IMR-90 (cell line): ENCODE data around the gene TENM3.

Source experiments
- CEBPB ChIP-seq: IDR thresholded peaks from 2 replicates; pipeline ENCODE4 v1.6.1; 2012; ENCODE audit warnings: low read depth, low read length, improper control_type of control experiment
- ELK1 ChIP-seq: fragments of 150-350 bp; IDR thresholded peaks from 2 replicates; pipeline ENCODE4 v1.6.1; 2016; ENCODE audit warnings: low read depth, mild to moderate bottlenecking, low read length, moderate library complexity, borderline replicate concordance
- FOS ChIP-seq: fragments of 150-350 bp; IDR thresholded peaks from 2 replicates; pipeline ENCODE4 v1.6.1; 2016; ENCODE audit warnings: low read depth, low read length
- MAZ ChIP-seq: IDR thresholded peaks from 2 replicates; pipeline ENCODE4 v1.6.1; 2012; ENCODE audit warnings: low read depth, mild to moderate bottlenecking, low read length, improper control_type of control experiment, moderate library complexity, borderline replicate concordance
- MXI1 ChIP-seq: IDR thresholded peaks from 2 replicates; pipeline ENCODE4 v1.6.1; 2012; ENCODE audit warnings: low read depth, mild to moderate bottlenecking, low read length, moderate library complexity, borderline replicate concordance
- POLR2A ChIP-seq: IDR thresholded peaks from 2 replicates; pipeline ENCODE4 v1.6.1; 2012; ENCODE audit warnings: mild to moderate bottlenecking, low read depth, low read length
- RAD21 ChIP-seq: IDR thresholded peaks from 2 replicates; pipeline ENCODE4 v1.6.1; 2012; ENCODE audit warnings: low read length, improper control_type of control experiment
- USF2 ChIP-seq: fragments of 150-350 bp; IDR thresholded peaks from 2 replicates; pipeline ENCODE4 v1.6.1; 2017; ENCODE audit warnings: mild to moderate bottlenecking, antibody characterized with exemption, low read length, low read depth
- TF ChIP-seq, protein P1 (sequence below): conservative IDR thresholded peaks from 2 replicates; pipeline ENCODE4 v1.5.1; 2012; ENCODE audit warnings: mild to moderate bottlenecking, low read depth, low read length, improper control_type of control experiment

DNA sequence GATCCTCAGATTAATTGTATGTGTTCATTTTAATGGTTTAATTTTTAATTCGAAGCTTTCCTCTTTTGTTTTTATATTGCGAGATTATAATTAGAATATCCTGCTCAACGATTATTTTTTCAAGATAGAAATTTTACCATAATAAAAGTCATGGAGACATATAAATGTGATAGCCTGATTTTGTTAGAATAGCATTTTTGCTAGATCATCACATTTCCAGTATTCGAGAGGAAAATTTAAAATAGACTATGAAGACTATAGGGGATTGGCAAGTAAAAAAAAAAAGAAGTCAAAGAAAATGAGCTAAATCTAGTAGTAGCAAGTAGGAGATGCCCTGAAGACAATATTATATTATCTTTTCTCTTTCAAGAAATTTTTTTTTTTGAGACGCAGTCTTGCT, 60.6 kb downstream of the TENM3 start:
- TF ChIP-seq, protein P1, sequence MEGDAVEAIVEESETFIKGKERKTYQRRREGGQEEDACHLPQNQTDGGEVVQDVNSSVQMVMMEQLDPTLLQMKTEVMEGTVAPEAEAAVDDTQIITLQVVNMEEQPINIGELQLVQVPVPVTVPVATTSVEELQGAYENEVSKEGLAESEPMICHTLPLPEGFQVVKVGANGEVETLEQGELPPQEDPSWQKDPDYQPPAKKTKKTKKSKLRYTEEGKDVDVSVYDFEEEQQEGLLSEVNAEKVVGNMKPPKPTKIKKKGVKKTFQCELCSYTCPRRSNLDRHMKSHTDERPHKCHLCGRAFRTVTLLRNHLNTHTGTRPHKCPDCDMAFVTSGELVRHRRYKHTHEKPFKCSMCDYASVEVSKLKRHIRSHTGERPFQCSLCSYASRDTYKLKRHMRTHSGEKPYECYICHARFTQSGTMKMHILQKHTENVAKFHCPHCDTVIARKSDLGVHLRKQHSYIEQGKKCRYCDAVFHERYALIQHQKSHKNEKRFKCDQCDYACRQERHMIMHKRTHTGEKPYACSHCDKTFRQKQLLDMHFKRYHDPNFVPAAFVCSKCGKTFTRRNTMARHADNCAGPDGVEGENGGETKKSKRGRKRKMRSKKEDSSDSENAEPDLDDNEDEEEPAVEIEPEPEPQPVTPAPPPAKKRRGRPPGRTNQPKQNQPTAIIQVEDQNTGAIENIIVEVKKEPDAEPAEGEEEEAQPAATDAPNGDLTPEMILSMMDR = no peak
- TF ChIP-seq POLR2A (no peak), CEBPB (no peak), FOS (no peak), RAD21 (no peak), ELK1 (no peak), USF2 (no peak), MAZ (no peak), MXI1 (no peak)
